ENCODE data around the gene MARCHF10. TPM values are rescaled to one million over a fixed set of nuclear protein-coding genes. Genes with fewer than 3 reads are reported as not detected.

Gene MARCHF10
- total and polyA plus RNA-seq, 2 donors (not counting 3 experiments of a cell fraction or from before 2014, with no cell fraction given) = 0.11 TPM; not detected in 1

- Histone ChIP-seq H3K36me3 (ENCODE audit: control insufficient read depth in 2 of 2, extremely low read depth in 1 of 2, insufficient read depth in 2 of 2, low read length in 2 of 2) (no peaks in the 10 kb centered on the region), H3K4me1 (ENCODE audit: control insufficient read depth, extremely low read depth, insufficient read depth, low read length) (no peaks in the 10 kb centered on the region), H3K27ac (ENCODE audit: insufficient read depth, low read depth, low read length) (no peak overlapping the region), H3K9me1 (replicated peaks; ENCODE audit: control insufficient read depth, extremely low read depth, insufficient read depth, low read length) (no peaks in the 10 kb centered on the region), H4K20me1 (replicated peaks; ENCODE audit: control insufficient read depth, extremely low read depth, insufficient read depth, low read length) (no peaks in the 10 kb centered on the region), H3K9me3 (replicated peaks; ENCODE audit: control insufficient read depth, insufficient read depth, low read length) (no peaks in the 10 kb centered on the region), H3K4me3 (replicated peaks in 1 of 3; ENCODE audit: insufficient read depth in 1 of 3, low read depth in 1 of 3, low read length in 3 of 3) (no peak overlapping the region), H3K9ac (replicated peaks; ENCODE audit: extremely low read depth, insufficient read depth, low read length) (no peak overlapping the region), H3K27me3 (ENCODE audit: control insufficient read depth in 2 of 2, insufficient read depth in 2 of 2, low read length in 2 of 2) (peaks cover 0 to 2% of the 10 kb centered on the region in 2 experiments), H3K79me2 (ENCODE audit: control insufficient read depth, insufficient read depth, low read length) (no peaks in the 10 kb centered on the region), H3K4me2 (ENCODE audit: insufficient read depth, low read length) (no peak overlapping the region), H2AFZ (ENCODE audit: low read depth, low read length) (no peak overlapping the region)
- dilution Hi-C loops (cut with MboI; ENCODE audit: extremely low pct_ligation_motif_present, low sequenced_read_pairs) (no loop called here), intact Hi-C loops (cut with micrococcal nuclease) (no loop called here)
- ChIA-PET CTCF (no interaction called here), POLR2A (no interaction called here)
- FAIRE-seq (no peak), DNase-seq (ENCODE audit: low read depth, low spot score) (no peak)
- TF ChIP-seq GATA2 (IDR thresholded peaks at IDR 0.05; ENCODE audit: insufficient read depth, insufficient read length, low read depth, low read length) (no peak), MAX (IDR thresholded peaks at IDR 0.05; ENCODE audit: insufficient read depth, insufficient read length) (no peak), POLR2A (IDR thresholded peaks at IDR 0.05; ENCODE audit: low read depth, low read length) (no peak), JUN (IDR thresholded peaks at IDR 0.05; ENCODE audit: borderline replicate concordance, insufficient read depth, insufficient read length, low read depth) (no peak), POLR2AphosphoS5 (IDR thresholded peaks at IDR 0.05; ENCODE audit: insufficient read depth, low read depth, low read length) (no peak), FOS (IDR thresholded peaks at IDR 0.05; ENCODE audit: borderline replicate concordance, insufficient read depth, low read length) (no peak), EZH2 (IDR thresholded peaks at IDR 0.05; ENCODE audit: borderline replicate concordance, low read depth, low read length, severe bottlenecking) (no peak), MYC (IDR thresholded peaks at IDR 0.05; ENCODE audit: low read depth, low read length) (no peak), CTCF (IDR thresholded peaks at IDR 0.05; ENCODE audit: extremely low read depth in 1 of 2, insufficient read depth in 1 of 2, low read depth in 1 of 2, low read length in 2 of 2) (no peak)
- no TSS peak for BruUV-seq (replicated peaks)
Observed at GRCh38 chr17:62780269-62780668, 27.8 kb downstream of the MARCHF10 start.
